ENCODE measurements around the gene SPINK8.

GRCh38 chr3:48280881-48281280, 52.6 kb downstream of the SPINK8 start:
- TF ChIP-seq CTCF (IDR thresholded peaks at IDR 0.05) (no peak), POLR2A (IDR thresholded peaks at IDR 0.05) (no peak)
